ENCODE measurements around the gene SEC14L3.

DNA sequence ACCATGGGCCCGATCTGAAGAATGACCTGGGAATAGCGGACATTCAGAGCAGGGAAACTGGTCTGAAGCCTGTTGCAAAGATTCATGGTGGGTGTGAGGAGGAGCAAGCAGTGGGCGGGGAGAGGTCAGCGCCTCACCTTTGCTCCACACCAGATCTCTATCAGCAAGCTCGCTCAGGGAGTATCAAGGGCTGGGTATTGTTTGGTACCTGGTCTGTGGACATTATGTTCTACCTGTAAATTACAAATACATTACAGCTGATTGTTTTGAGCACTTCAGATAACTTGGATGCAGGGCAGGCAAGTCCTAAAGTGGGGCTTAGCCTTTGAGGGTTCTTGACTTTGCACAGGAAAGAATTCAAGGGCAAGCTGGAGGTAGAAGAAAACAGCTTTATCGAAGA, 44.5 kb upstream of the SEC14L3 start:
- no peak for TF ChIP-seq POLR2AphosphoS5 (IDR thresholded peaks at IDR 0.05)
- TF ChIP-seq, protein P1, sequence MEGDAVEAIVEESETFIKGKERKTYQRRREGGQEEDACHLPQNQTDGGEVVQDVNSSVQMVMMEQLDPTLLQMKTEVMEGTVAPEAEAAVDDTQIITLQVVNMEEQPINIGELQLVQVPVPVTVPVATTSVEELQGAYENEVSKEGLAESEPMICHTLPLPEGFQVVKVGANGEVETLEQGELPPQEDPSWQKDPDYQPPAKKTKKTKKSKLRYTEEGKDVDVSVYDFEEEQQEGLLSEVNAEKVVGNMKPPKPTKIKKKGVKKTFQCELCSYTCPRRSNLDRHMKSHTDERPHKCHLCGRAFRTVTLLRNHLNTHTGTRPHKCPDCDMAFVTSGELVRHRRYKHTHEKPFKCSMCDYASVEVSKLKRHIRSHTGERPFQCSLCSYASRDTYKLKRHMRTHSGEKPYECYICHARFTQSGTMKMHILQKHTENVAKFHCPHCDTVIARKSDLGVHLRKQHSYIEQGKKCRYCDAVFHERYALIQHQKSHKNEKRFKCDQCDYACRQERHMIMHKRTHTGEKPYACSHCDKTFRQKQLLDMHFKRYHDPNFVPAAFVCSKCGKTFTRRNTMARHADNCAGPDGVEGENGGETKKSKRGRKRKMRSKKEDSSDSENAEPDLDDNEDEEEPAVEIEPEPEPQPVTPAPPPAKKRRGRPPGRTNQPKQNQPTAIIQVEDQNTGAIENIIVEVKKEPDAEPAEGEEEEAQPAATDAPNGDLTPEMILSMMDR (IDR thresholded peaks at IDR 0.05), result no peak
